ENCODE results near the gene HOXD10.

- TF ChIP-seq CTCF (conservative IDR thresholded peaks at IDR 0.05; ENCODE audit: low read depth, low read length) = no peak
- no peak for TF ChIP-seq EZH2 (IDR thresholded peaks at IDR 0.05; ENCODE audit: borderline replicate concordance, low read depth, low read length, poor library complexity, severe bottlenecking)
These were observed 16.6 kb upstream of the HOXD10 start, which contains the start of gene HOXD12 for GRCh38 chr2:176099728-176100546.
